Endothelial cell of umbilical vein (primary cell): ENCODE data around the gene RBFOX1. TPM values are rescaled to one million over a fixed set of nuclear protein-coding genes. Genes with fewer than 3 reads are reported as not detected.

Source experiments
- BruUV-seq: library from RNA; stranded (reverse); fragments of 400-500 nt; replicated peaks from 2 replicates; lab custom pipeline; 2021; lab: Mats Ljungman, UMichigan
- CTCF ChIA-PET: fragments of 300-600, 350-600 bp; sonication (Branson Sonifier 250); formaldehyde crosslinking; loops from one replicate; lab custom pipeline; 2021; ENCODE audit warnings: antibody characterized with exemption, inconsistent platforms; lab: Charles Lee
- POLR2A ChIA-PET: fragments of 300-600, 350-600 bp; sonication (Branson Sonifier 250); formaldehyde crosslinking; loops from one replicate; lab custom pipeline; 2021; ENCODE audit warnings: antibody characterized with exemption, inconsistent platforms; lab: Charles Lee
- DNase-seq: peaks from one replicate; pipeline ENCODE4 v3.0.0-alpha.2; 2011; ENCODE audit warnings: low read depth, low spot score
- FAIRE-seq: peaks from 2 replicates; lab custom pipeline; 2011; peaks lifted over from hg19 to GRCh38; lab: Jason Lieb, UNC
- H2AFZ ChIP-seq: 2 replicates; pipeline ENCODE4 v1.6.0; 2012; ENCODE audit warnings: low read depth, low read length, control low read depth, inconsistent platforms
- H3K27ac ChIP-seq: 2 replicates; pipeline ENCODE4 v1.5.1; 2011; ENCODE audit warnings: low read depth, mild to moderate bottlenecking, control low read depth, low read length, moderate library complexity; ENCODE audit not compliant: insufficient read depth
- H3K27me3 ChIP-seq, 2 experiments: 2 replicates each; pipeline versions ENCODE4 v1.6.0 to v1.6.1; 2011; ENCODE audit warnings: low read length in 2 of 2, mixed read lengths in 1 of 2; ENCODE audit not compliant: control insufficient read depth in 2 of 2, insufficient read depth in 2 of 2
- H3K36me3 ChIP-seq, 2 experiments: 2 replicates in 1 of 2; 3 replicates in 1 of 2; pipeline ENCODE4 v1.5.1; 2011; ENCODE audit warnings: low read length in 2 of 2, mild to moderate bottlenecking in 1 of 2, moderate library complexity in 1 of 2; ENCODE audit not compliant: control insufficient read depth in 2 of 2, insufficient read depth in 2 of 2; ENCODE audit errors: extremely low read depth in 1 of 2
- H3K4me1 ChIP-seq: 3 replicates; pipeline ENCODE4 v1.5.1; 2011; ENCODE audit warnings: mild to moderate bottlenecking, low read length; ENCODE audit not compliant: control insufficient read depth, insufficient read depth; ENCODE audit errors: extremely low read depth
- H3K4me2 ChIP-seq: 2 replicates; pipeline ENCODE4 v1.6.1; 2011; ENCODE audit warnings: low read length, control low read depth, mixed read lengths; ENCODE audit not compliant: insufficient read depth
- H3K4me3 ChIP-seq, 3 experiments: fragments of 200-600 bp in 1 of 3; sonication (generic), shearing (Covaris generic) in 1 of 3; replicated peaks in 1 of 3; 2 replicates each; pipeline ENCODE4 v1.5.1; 2011 to 2016; ENCODE audit warnings: control low read depth in 3 of 3, low read length in 3 of 3, mild to moderate bottlenecking in 2 of 3, inconsistent platforms in 1 of 3, low read depth in 1 of 3, moderate library complexity in 1 of 3; ENCODE audit not compliant: insufficient read depth in 1 of 3
- H3K79me2 ChIP-seq: 2 replicates; pipeline ENCODE4 v1.6.0; 2012; ENCODE audit warnings: low read length, inconsistent platforms; ENCODE audit not compliant: control insufficient read depth, insufficient read depth
- H3K9ac ChIP-seq: replicated peaks from 2 replicates; pipeline ENCODE3; 2011; ENCODE audit warnings: low read length, control low read depth; ENCODE audit not compliant: insufficient read depth; ENCODE audit errors: extremely low read depth
- H3K9me1 ChIP-seq: replicated peaks from 3 replicates; pipeline ENCODE4 v1.6.0; 2011; ENCODE audit warnings: mild to moderate bottlenecking, low read length; ENCODE audit not compliant: control insufficient read depth, insufficient read depth; ENCODE audit errors: extremely low read depth
- H3K9me3 ChIP-seq: replicated peaks from 2 replicates; pipeline ENCODE4 v1.5.1; 2012; ENCODE audit warnings: low read length, inconsistent platforms; ENCODE audit not compliant: control insufficient read depth, insufficient read depth
- H4K20me1 ChIP-seq: replicated peaks from 2 replicates; pipeline ENCODE3; 2011; ENCODE audit warnings: mild to moderate bottlenecking, low read length; ENCODE audit not compliant: control insufficient read depth, insufficient read depth; ENCODE audit errors: extremely low read depth
- CTCF ChIP-seq, 2 donors: IDR thresholded peaks; 1 replicate in 1 of 2; 2 replicates in 1 of 2; pipeline ENCODE4 v1.5.1; 2011; ENCODE audit warnings: low read length in 2 of 2, mild to moderate bottlenecking in 2 of 2, moderate library complexity in 2 of 2, control low read depth in 1 of 2, inconsistent platforms in 1 of 2, low read depth in 1 of 2; ENCODE audit not compliant: insufficient read depth in 1 of 2; ENCODE audit errors: extremely low read depth in 1 of 2
- EZH2 ChIP-seq: IDR thresholded peaks from 2 replicates; pipeline ENCODE4 v1.6.1; 2012; ENCODE audit warnings: borderline replicate concordance, low read depth, mild to moderate bottlenecking, moderate library complexity, low read length, inconsistent platforms; ENCODE audit not compliant: severe bottlenecking
- FOS ChIP-seq: IDR thresholded peaks from 2 replicates; pipeline ENCODE4 v1.6.1; 2011; ENCODE audit warnings: mild to moderate bottlenecking, low read length, moderate library complexity, borderline replicate concordance; ENCODE audit not compliant: insufficient read depth
- GATA2 ChIP-seq: IDR thresholded peaks from 2 replicates; pipeline ENCODE4 v1.7.0; 2011; ENCODE audit warnings: low read depth, mild to moderate bottlenecking, moderate library complexity, mixed read lengths, low read length; ENCODE audit not compliant: insufficient read length, insufficient read depth
- JUN ChIP-seq: IDR thresholded peaks from 2 replicates; pipeline ENCODE4 v1.6.1; 2011; ENCODE audit warnings: borderline replicate concordance, low read depth; ENCODE audit not compliant: insufficient read length, insufficient read depth
- MAX ChIP-seq: IDR thresholded peaks from 2 replicates; pipeline ENCODE4 v1.6.1; 2011; ENCODE audit not compliant: insufficient read depth, insufficient read length
- MYC ChIP-seq: IDR thresholded peaks from one replicate; pipeline ENCODE4 v1.6.1; 2011; ENCODE audit warnings: mild to moderate bottlenecking, low read depth, low read length
- POLR2A ChIP-seq: IDR thresholded peaks from 2 replicates; pipeline ENCODE4 v1.6.1; 2012; ENCODE audit warnings: low read depth, mild to moderate bottlenecking, control low read depth, low read length
- POLR2AphosphoS5 ChIP-seq: IDR thresholded peaks from 2 replicates; pipeline ENCODE4 v1.6.1; 2012; ENCODE audit warnings: low read depth, mild to moderate bottlenecking, control low read depth, low read length, moderate library complexity; ENCODE audit not compliant: insufficient read depth
- dilution Hi-C: fragments of 300-500 bp; cut with MboI; formaldehyde crosslinking; loops from one replicate; pipeline ENCODE4 v1.15.0; 2019; ENCODE audit warnings: low sequenced_read_pairs; ENCODE audit not compliant: extremely low pct_ligation_motif_present
- intact Hi-C: fragments of 100-400 bp; cut with micrococcal nuclease; formaldehyde crosslinking; loops from one replicate; pipeline ENCODE4 v1.10.0; 2022
- polyA plus RNA-seq, 4 experiments: library from polyadenylated mRNA; depleted of rRNA in 3 of 4; stranded (reverse) in 3 of 4; unstranded in 1 of 4; fragments of >200 nt; gene quantifications; 2 replicates each; pipeline versions ENCODE4 v1.2.1 to v1.2.3, GENCODE V29; 2011 to 2012; ENCODE audit warnings: missing spikeins in 1 of 4
- total RNA-seq: library from RNA; stranded (reverse); gene quantifications from 2 replicates; pipeline ENCODE4 v1.2.3, GENCODE V29; 2021

The RBFOX1 gene
- total and polyA plus RNA-seq, 2 donors (not counting 3 experiments of a cell fraction or from before 2014, with no cell fraction given) = not detected

- Histone ChIP-seq H4K20me1 (no peaks in the 10 kb centered on the region), H3K4me2 (no peak overlapping the region)
These were observed 66.7 kb downstream of the RBFOX1 start for GRCh38 chr16:7399296-7399695.

More at GRCh38 chr16:7399296-7399695, 66.7 kb downstream of the RBFOX1 start:
- FAIRE-seq (no peak), DNase-seq (no peak)
- Histone ChIP-seq H3K27ac (no peak overlapping the region), H3K9me1 (no peaks in the 10 kb centered on the region), H2AFZ (no peak overlapping the region), H3K9ac (no peak overlapping the region), H3K4me1 (no peaks in the 10 kb centered on the region), H3K9me3 (peaks cover 2% of the 10 kb centered on the region), H3K36me3 (no peaks in the 10 kb centered on the region), H3K27me3 (no peaks in the 10 kb centered on the region), H3K4me3 (no peak overlapping the region), H3K79me2 (no peaks in the 10 kb centered on the region)
- POLR2A ChIA-PET = no interaction called here
- BruUV-seq = no TSS peak
- intact Hi-C loops = no loop called here
- dilution Hi-C loops = no loop called here
- no peak for TF ChIP-seq MYC
- TF ChIP-seq JUN = no peak
- TF ChIP-seq FOS = no peak
- no peak for TF ChIP-seq EZH2
- no peak for TF ChIP-seq GATA2
- no peak for TF ChIP-seq POLR2A
- TF ChIP-seq CTCF (IDR thresholded peaks at IDR 0.05; ENCODE audit: extremely low read depth in 1 of 2, insufficient read depth in 1 of 2, low read depth in 1 of 2, low read length in 2 of 2) = no peak
- TF ChIP-seq MAX = no peak
- no peak for TF ChIP-seq POLR2AphosphoS5
- CTCF ChIA-PET = no interaction called here
